Astrocyte (in vitro differentiated cells and primary cell): ENCODE measurements around the gene RNF149. TPM values are rescaled to one million over a fixed set of nuclear protein-coding genes. Genes with fewer than 3 reads are reported as not detected.

Experiments used
- DNase-seq: peaks from one replicate; pipeline ENCODE4 v3.0.0-alpha.2; 2010; ENCODE audit warnings: low read depth
- FAIRE-seq: peaks from 2 replicates; lab custom pipeline; 2011; peaks lifted over from hg19 to GRCh38; lab: Jason Lieb, UNC
- H2AFZ ChIP-seq: 2 replicates; pipeline ENCODE4 v1.6.0; 2012; ENCODE audit warnings: low read depth, low read length, inconsistent platforms
- H3K27ac ChIP-seq: 2 replicates; pipeline ENCODE4 v1.5.1; 2011; ENCODE audit warnings: low read depth, low read length, inconsistent platforms
- H3K27me3 ChIP-seq: 2 replicates; pipeline ENCODE4 v1.6.0; 2011; ENCODE audit warnings: low read length, inconsistent platforms; ENCODE audit not compliant: insufficient read depth
- H3K36me3 ChIP-seq: 2 replicates; pipeline ENCODE4 v1.5.1; 2011; ENCODE audit warnings: low read length, inconsistent platforms; ENCODE audit not compliant: insufficient read depth
- H3K4me1 ChIP-seq: 2 replicates; pipeline ENCODE4 v1.5.1; 2011; ENCODE audit warnings: low read length, inconsistent platforms; ENCODE audit not compliant: insufficient read depth
- H3K4me2 ChIP-seq: 2 replicates; pipeline ENCODE4 v1.6.0; 2012; ENCODE audit warnings: low read length, inconsistent platforms
- H3K4me3 ChIP-seq: 2 replicates; pipeline ENCODE4 v1.5.1; 2011; ENCODE audit warnings: low read depth, mild to moderate bottlenecking, low read length, inconsistent platforms; ENCODE audit not compliant: insufficient read depth
- H3K79me2 ChIP-seq: 2 replicates; pipeline ENCODE4 v1.6.0; 2012; ENCODE audit warnings: mild to moderate bottlenecking, low read length, inconsistent platforms; ENCODE audit not compliant: insufficient read depth
- H3K9ac ChIP-seq: 2 replicates; pipeline ENCODE4 v1.6.0; 2012; ENCODE audit warnings: mild to moderate bottlenecking, low read length, inconsistent platforms
- H3K9me3 ChIP-seq: 2 replicates; pipeline ENCODE4 v1.5.1; 2012; ENCODE audit warnings: low read depth, mild to moderate bottlenecking, low read length, inconsistent platforms; ENCODE audit not compliant: insufficient read depth
- H4K20me1 ChIP-seq: 2 replicates; pipeline ENCODE4 v1.6.0; 2012; ENCODE audit warnings: low read length, inconsistent platforms; ENCODE audit not compliant: insufficient read depth
- H3K27ac Mint-ChIP-seq: one replicate; pipeline ENCODE4 v1.8.0; 2021; ENCODE audit warnings: mild to moderate bottlenecking, mixed read lengths; ENCODE audit not compliant: unreplicated experiment
- H3K27me3 Mint-ChIP-seq: one replicate; pipeline ENCODE4 v1.8.0; 2021; ENCODE audit warnings: low read depth, mixed read lengths; ENCODE audit not compliant: unreplicated experiment
- H3K36me3 Mint-ChIP-seq: one replicate; pipeline ENCODE4 v1.8.0; 2021; ENCODE audit warnings: low read depth, mixed read lengths; ENCODE audit not compliant: unreplicated experiment
- H3K4me1 Mint-ChIP-seq: one replicate; pipeline ENCODE4 v1.8.0; 2021; ENCODE audit warnings: low read depth, mixed read lengths; ENCODE audit not compliant: unreplicated experiment
- H3K4me3 Mint-ChIP-seq: one replicate; pipeline ENCODE4 v1.8.0; 2021; ENCODE audit warnings: mild to moderate bottlenecking, moderate library complexity, mixed read lengths; ENCODE audit not compliant: unreplicated experiment
- H3K9me3 Mint-ChIP-seq: one replicate; pipeline ENCODE4 v1.8.0; 2021; ENCODE audit warnings: mild to moderate bottlenecking, mixed read lengths; ENCODE audit not compliant: unreplicated experiment
- EZH2 ChIP-seq: IDR thresholded peaks from 2 replicates; pipeline ENCODE4 v1.6.1; 2012; ENCODE audit warnings: mild to moderate bottlenecking, low read length, inconsistent platforms; ENCODE audit not compliant: insufficient read depth
- total RNA-seq: library from RNA; stranded (reverse); gene quantifications from 2 replicates; pipeline ENCODE4 v1.2.1, GENCODE V29; 2021
- TF ChIP-seq, protein P1 (sequence below): IDR thresholded peaks from 2 replicates; pipeline ENCODE4 v1.5.1; 2011; ENCODE audit warnings: low read depth, mild to moderate bottlenecking, inconsistent platforms, low read length, moderate library complexity; ENCODE audit not compliant: insufficient read depth

Gene RNF149
- total RNA-seq, 1 donor from 2014 or later: 36.4 TPM

DNA sequence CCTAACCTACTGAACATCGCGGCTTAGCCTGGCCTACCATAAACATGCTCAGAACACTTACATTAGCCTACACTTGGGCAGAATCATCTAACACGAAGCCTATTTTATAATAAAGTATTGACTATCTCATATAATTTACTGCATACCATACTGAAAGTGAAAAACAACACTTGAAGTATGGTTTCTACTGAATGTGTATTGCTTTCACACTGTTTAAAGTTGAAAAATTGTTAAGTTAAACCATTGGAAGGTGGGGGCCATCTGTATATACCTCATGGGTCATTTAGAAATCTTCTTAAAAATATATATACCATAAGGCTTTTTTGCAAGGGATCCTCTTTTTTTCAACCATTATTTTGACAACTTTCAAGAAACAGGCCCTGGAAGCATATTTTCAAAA, 16.5 kb downstream of the RNF149 start:
- H4K20me1 ChIP-seq: peaks cover 17% of the 10 kb centered on the region
- H3K36me3 ChIP-seq: peaks cover 27% of the 10 kb centered on the region

DNA sequence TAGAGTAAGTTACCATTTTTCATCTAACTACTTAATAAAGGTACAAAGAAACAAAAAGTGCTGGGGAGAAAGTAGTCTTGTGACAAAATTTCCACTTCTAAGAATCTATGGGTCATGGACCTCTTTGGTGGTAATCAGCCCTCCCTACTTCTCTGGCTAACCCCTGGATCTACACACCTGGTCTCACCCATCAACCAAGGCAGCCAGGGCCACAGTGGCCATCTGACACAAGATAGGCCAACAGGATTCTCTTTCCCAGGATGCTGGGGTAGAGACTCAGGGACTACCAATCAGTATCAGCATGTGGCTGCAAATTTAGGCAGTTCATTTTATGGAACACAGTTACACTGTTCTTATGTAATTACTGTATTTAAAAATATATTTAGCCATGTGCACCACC, 17.8 kb downstream of the RNF149 start:
- FAIRE-seq (no peak), DNase-seq (no peak)
- H3K4me1 ChIP-seq: peaks cover 2% of the 10 kb centered on the region
- H3K36me3 ChIP-seq: peaks cover 37% of the 10 kb centered on the region
- H3K4me2 ChIP-seq: no peak overlapping the region
- Mint-ChIP-seq H3K4me3 (no peak overlapping the region), H3K4me1 (peaks cover 2% of the 10 kb centered on the region), H3K27ac (no peak overlapping the region), H3K9me3 (no peaks in the 10 kb centered on the region), H3K27me3 (no peaks in the 10 kb centered on the region), H3K36me3 (peaks cover 7% of the 10 kb centered on the region)
- peaks cover 12% of the 10 kb centered on the region for H4K20me1 ChIP-seq
- H3K27ac ChIP-seq: no peak overlapping the region
- no peak overlapping the region for H3K4me3 ChIP-seq
- H3K27me3 ChIP-seq: no peaks in the 10 kb centered on the region
- TF ChIP-seq, protein P1, sequence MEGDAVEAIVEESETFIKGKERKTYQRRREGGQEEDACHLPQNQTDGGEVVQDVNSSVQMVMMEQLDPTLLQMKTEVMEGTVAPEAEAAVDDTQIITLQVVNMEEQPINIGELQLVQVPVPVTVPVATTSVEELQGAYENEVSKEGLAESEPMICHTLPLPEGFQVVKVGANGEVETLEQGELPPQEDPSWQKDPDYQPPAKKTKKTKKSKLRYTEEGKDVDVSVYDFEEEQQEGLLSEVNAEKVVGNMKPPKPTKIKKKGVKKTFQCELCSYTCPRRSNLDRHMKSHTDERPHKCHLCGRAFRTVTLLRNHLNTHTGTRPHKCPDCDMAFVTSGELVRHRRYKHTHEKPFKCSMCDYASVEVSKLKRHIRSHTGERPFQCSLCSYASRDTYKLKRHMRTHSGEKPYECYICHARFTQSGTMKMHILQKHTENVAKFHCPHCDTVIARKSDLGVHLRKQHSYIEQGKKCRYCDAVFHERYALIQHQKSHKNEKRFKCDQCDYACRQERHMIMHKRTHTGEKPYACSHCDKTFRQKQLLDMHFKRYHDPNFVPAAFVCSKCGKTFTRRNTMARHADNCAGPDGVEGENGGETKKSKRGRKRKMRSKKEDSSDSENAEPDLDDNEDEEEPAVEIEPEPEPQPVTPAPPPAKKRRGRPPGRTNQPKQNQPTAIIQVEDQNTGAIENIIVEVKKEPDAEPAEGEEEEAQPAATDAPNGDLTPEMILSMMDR: no peak
- no peak for TF ChIP-seq EZH2
- no peak overlapping the region for H2AFZ ChIP-seq
- H3K9me3 ChIP-seq: no peaks in the 10 kb centered on the region
- no peak overlapping the region for H3K9ac ChIP-seq
- H3K79me2 ChIP-seq: peaks cover 32% of the 10 kb centered on the region

More for the DNA sequence above, 16.5 kb downstream of the RNF149 start:
- Mint-ChIP-seq H3K9me3 (no peaks in the 10 kb centered on the region), H3K4me3 (no peak overlapping the region), H3K36me3 (peaks cover 6% of the 10 kb centered on the region), H3K4me1 (peaks cover 5% of the 10 kb centered on the region), H3K27ac (no peak overlapping the region), H3K27me3 (no peaks in the 10 kb centered on the region)
- no peak for TF ChIP-seq EZH2
- TF ChIP-seq, protein P1: no peak
- Histone ChIP-seq H3K9me3 (no peaks in the 10 kb centered on the region), H3K4me1 (peaks cover 8% of the 10 kb centered on the region), H2AFZ (no peak overlapping the region), H3K4me3 (no peak overlapping the region), H3K79me2 (peaks cover 43% of the 10 kb centered on the region), H3K27ac (no peak overlapping the region), H3K27me3 (no peaks in the 10 kb centered on the region), H3K4me2 (no peak overlapping the region), H3K9ac (no peak overlapping the region)
- FAIRE-seq (no peak), DNase-seq (no peak)

DNA sequence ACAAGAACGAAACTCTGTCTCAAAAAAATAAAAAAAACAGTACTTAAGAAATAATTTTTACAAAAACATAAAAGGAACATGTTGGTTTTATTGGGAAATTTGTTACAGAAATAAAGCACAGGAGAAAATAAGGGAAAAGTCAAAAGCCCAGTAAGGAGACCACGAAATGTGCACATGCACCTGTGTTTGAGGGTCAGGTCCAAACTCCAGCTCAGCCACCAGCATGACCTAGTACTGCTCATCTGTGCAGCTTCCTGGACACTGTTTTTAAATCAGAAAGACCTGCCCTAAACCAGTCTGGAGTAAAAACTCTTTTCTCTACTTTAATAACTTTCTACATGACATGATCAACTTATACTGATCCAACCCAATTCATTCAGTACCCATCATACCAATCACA, 21.2 kb downstream of the RNF149 start:
- no peak overlapping the region for H3K9ac ChIP-seq
- TF ChIP-seq EZH2: no peak
- TF ChIP-seq, protein P1: no peak
- DNase-seq: no peak
- H4K20me1 ChIP-seq: peaks cover 11% of the 10 kb centered on the region
- peaks cover 3% of the 10 kb centered on the region for H3K79me2 ChIP-seq
- Mint-ChIP-seq H3K4me3 (no peak overlapping the region), H3K9me3 (no peaks in the 10 kb centered on the region), H3K4me1 (no peaks in the 10 kb centered on the region), H3K27me3 (no peaks in the 10 kb centered on the region), H3K36me3 (peaks cover 12% of the 10 kb centered on the region), H3K27ac (no peak overlapping the region)
- H3K27ac ChIP-seq: no peak overlapping the region
- no peak for FAIRE-seq
- H3K27me3 ChIP-seq: no peaks in the 10 kb centered on the region
- H3K4me2 ChIP-seq: no peak overlapping the region
- H3K36me3 ChIP-seq: peaks cover 35% of the 10 kb centered on the region
- no peak overlapping the region for H2AFZ ChIP-seq
- no peak overlapping the region for H3K4me3 ChIP-seq
- H3K9me3 ChIP-seq: no peaks in the 10 kb centered on the region
- H3K4me1 ChIP-seq: no peaks in the 10 kb centered on the region
